Stimulated activated effector memory CD8-positive, alpha-beta T cell treated with anti-CD3 and anti-CD28 coated beads, Interleukin-12 subunit alpha, Interleukin-12 subunit beta, amount 100 ng/mL, for 72 hours (primary cell): Measurements from ENCODE around the gene MAPKBP1.

Experiments
- ATAC-seq: fragments of 150-1000 bp; cut with Tn5 transposase; 2 replicates; pipeline ENCODE4 v1.10.0; 2021
- DNase-seq, 2 donors: peaks; one replicate each; pipeline ENCODE4 v3.0.0; 2021 to 2022; ENCODE audit warnings: low spot score in 2 of 2
- H3K27ac Mint-ChIP-seq: one replicate; pipeline ENCODE4 v1.8.0; 2022; ENCODE audit warnings: mild to moderate bottlenecking, mixed read lengths
- H3K36me3 Mint-ChIP-seq: one replicate; pipeline ENCODE4 v1.8.0; 2022; ENCODE audit warnings: mild to moderate bottlenecking, mixed read lengths
- H3K4me1 Mint-ChIP-seq: one replicate; pipeline ENCODE4 v1.8.0; 2022; ENCODE audit warnings: mixed read lengths
- H3K4me3 Mint-ChIP-seq: one replicate; pipeline ENCODE4 v1.8.0; 2022; ENCODE audit warnings: mild to moderate bottlenecking, mixed read lengths
- H3K9me3 Mint-ChIP-seq: one replicate; pipeline ENCODE4 v1.8.0; 2022; ENCODE audit warnings: mixed read lengths

Gene MAPKBP1

GRCh38 chr15:41839781-41840491 lies 65.7 kb downstream of the MAPKBP1 start:
- ATAC-seq = no peak
- H3K9me3 Mint-ChIP-seq = no peaks in the 10 kb centered on the region
- H3K4me3 Mint-ChIP-seq = no peak overlapping the region
- no peak for DNase-seq
- peaks cover under 1% of the 10 kb centered on the region for H3K4me1 Mint-ChIP-seq
- H3K36me3 Mint-ChIP-seq = peaks cover 6% of the 10 kb centered on the region
- no peak overlapping the region for H3K27ac Mint-ChIP-seq

GRCh38 chr15:41840673-41841072 lies 66.4 kb downstream of the MAPKBP1 start:
- no peak for DNase-seq
- ATAC-seq = no peak
- H3K36me3 Mint-ChIP-seq = peaks cover 6% of the 10 kb centered on the region
- no peak overlapping the region for H3K27ac Mint-ChIP-seq
- no peaks in the 10 kb centered on the region for H3K4me1 Mint-ChIP-seq
- no peaks in the 10 kb centered on the region for H3K9me3 Mint-ChIP-seq
- H3K4me3 Mint-ChIP-seq = no peak overlapping the region

- DNase-seq = no peak
- H3K27ac Mint-ChIP-seq = no peak overlapping the region
- H3K36me3 Mint-ChIP-seq = peaks cover 6% of the 10 kb centered on the region
- H3K4me3 Mint-ChIP-seq = no peak overlapping the region
- H3K9me3 Mint-ChIP-seq = no peaks in the 10 kb centered on the region
- no peak for ATAC-seq
- no peaks in the 10 kb centered on the region for H3K4me1 Mint-ChIP-seq
Measured at GRCh38 chr15:41841131-41841530, 66.8 kb downstream of the MAPKBP1 start.

- H3K27ac Mint-ChIP-seq = no peak overlapping the region
- H3K4me3 Mint-ChIP-seq = no peak overlapping the region
- no peaks in the 10 kb centered on the region for H3K4me1 Mint-ChIP-seq
- no peak for ATAC-seq
- DNase-seq = no peak
- peaks cover 6% of the 10 kb centered on the region for H3K36me3 Mint-ChIP-seq
- H3K9me3 Mint-ChIP-seq = no peaks in the 10 kb centered on the region
Measured at GRCh38 chr15:41842229-41842628, 67.9 kb downstream of the MAPKBP1 start.

- peak overlapping the region; percentile 79 for H3K27ac Mint-ChIP-seq
- peaks cover 10% of the 10 kb centered on the region for H3K36me3 Mint-ChIP-seq
- no peak overlapping the region for H3K4me3 Mint-ChIP-seq
Measured at GRCh38 chr15:41843571-41843970, 69.3 kb downstream of the MAPKBP1 start.

GRCh38 chr15:41844814-41845213 lies 70.5 kb downstream of the MAPKBP1 start:
- ATAC-seq (no peak), DNase-seq (no peak)
- H3K4me3 Mint-ChIP-seq = no peak overlapping the region
- H3K36me3 Mint-ChIP-seq = peaks cover 10% of the 10 kb centered on the region
- peak overlapping the region; percentile 79 for H3K27ac Mint-ChIP-seq
- H3K4me1 Mint-ChIP-seq = peaks cover 14% of the 10 kb centered on the region
- no peaks in the 10 kb centered on the region for H3K9me3 Mint-ChIP-seq

More at GRCh38 chr15:41843571-41843970, 69.3 kb downstream of the MAPKBP1 start:
- ATAC-seq (no peak), DNase-seq (no peak)
- Mint-ChIP-seq H3K4me1 (peaks cover 6% of the 10 kb centered on the region), H3K9me3 (no peaks in the 10 kb centered on the region)

GRCh38 chr15:41847206-41847605 lies 72.9 kb downstream of the MAPKBP1 start:
- Mint-ChIP-seq H3K4me1 (peaks cover 19% of the 10 kb centered on the region), H3K9me3 (no peaks in the 10 kb centered on the region), H3K27ac (no peak overlapping the region), H3K36me3 (peaks cover 10% of the 10 kb centered on the region), H3K4me3 (no peak overlapping the region)
- DNase-seq = no peak
- ATAC-seq = no peak

GRCh38 chr15:41847981-41848380 lies 73.7 kb downstream of the MAPKBP1 start:
- no peaks in the 10 kb centered on the region for H3K9me3 Mint-ChIP-seq
- H3K4me1 Mint-ChIP-seq = peaks cover 19% of the 10 kb centered on the region
- no peak overlapping the region for H3K4me3 Mint-ChIP-seq
- H3K27ac Mint-ChIP-seq = peak overlapping the region; percentile 85
- peaks cover 10% of the 10 kb centered on the region for H3K36me3 Mint-ChIP-seq
- ATAC-seq (no peak), DNase-seq (no peak)

GRCh38 chr15:41848631-41849030 lies 74.3 kb downstream of the MAPKBP1 start:
- DNase-seq (peak; percentile 12 to 56), ATAC-seq (peak; percentile 79)
- peaks cover 19% of the 10 kb centered on the region for H3K4me1 Mint-ChIP-seq
- H3K9me3 Mint-ChIP-seq = no peaks in the 10 kb centered on the region
- no peak overlapping the region for H3K4me3 Mint-ChIP-seq
- H3K36me3 Mint-ChIP-seq = peaks cover 5% of the 10 kb centered on the region
- peak overlapping the region; percentile 85 for H3K27ac Mint-ChIP-seq

- no peak for ATAC-seq
- no peak for DNase-seq
- no peak overlapping the region for H3K4me3 Mint-ChIP-seq
- H3K27ac Mint-ChIP-seq = peak overlapping the region; percentile 85
- H3K4me1 Mint-ChIP-seq = peaks cover 19% of the 10 kb centered on the region
- no peaks in the 10 kb centered on the region for H3K9me3 Mint-ChIP-seq
- H3K36me3 Mint-ChIP-seq = peaks cover 4% of the 10 kb centered on the region
Measured at GRCh38 chr15:41849204-41849603, 74.9 kb downstream of the MAPKBP1 start.

- no peak for ATAC-seq
- Mint-ChIP-seq H3K4me3 (no peak overlapping the region), H3K9me3 (no peaks in the 10 kb centered on the region), H3K27ac (no peak overlapping the region), H3K36me3 (peaks cover 4% of the 10 kb centered on the region), H3K4me1 (peaks cover 19% of the 10 kb centered on the region)
- DNase-seq = no peak
Measured at GRCh38 chr15:41849861-41850260, 75.6 kb downstream of the MAPKBP1 start.

GRCh38 chr15:41850482-41851166 lies 76.3 kb downstream of the MAPKBP1 start:
- no peak for DNase-seq
- Mint-ChIP-seq H3K27ac (peak overlapping the region; percentile 29), H3K4me1 (peaks cover 19% of the 10 kb centered on the region)

GRCh38 chr15:41851167-41851523 lies 76.9 kb downstream of the MAPKBP1 start:
- DNase-seq (no peak), ATAC-seq (no peak)
- Mint-ChIP-seq H3K4me1 (peaks cover 19% of the 10 kb centered on the region), H3K4me3 (no peak overlapping the region), H3K27ac (peak overlapping the region; percentile 29), H3K36me3 (peaks cover 4% of the 10 kb centered on the region), H3K9me3 (no peaks in the 10 kb centered on the region)

More at GRCh38 chr15:41850482-41851166, 76.3 kb downstream of the MAPKBP1 start:
- ATAC-seq = no peak
- Mint-ChIP-seq H3K4me3 (no peak overlapping the region), H3K9me3 (no peaks in the 10 kb centered on the region), H3K36me3 (peaks cover 4% of the 10 kb centered on the region)

- ATAC-seq (no peak), DNase-seq (no peak)
- Mint-ChIP-seq H3K36me3 (peaks cover 4% of the 10 kb centered on the region), H3K27ac (no peak overlapping the region), H3K4me3 (no peak overlapping the region), H3K9me3 (no peaks in the 10 kb centered on the region), H3K4me1 (peaks cover 19% of the 10 kb centered on the region)
Measured at GRCh38 chr15:41851755-41852370, 77.6 kb downstream of the MAPKBP1 start.

- no peak for DNase-seq
- Mint-ChIP-seq H3K27ac (no peak overlapping the region), H3K9me3 (no peaks in the 10 kb centered on the region), H3K4me3 (no peak overlapping the region), H3K4me1 (peaks cover 19% of the 10 kb centered on the region), H3K36me3 (no peaks in the 10 kb centered on the region)
- no peak for ATAC-seq
Measured at GRCh38 chr15:41852736-41853590, 78.7 kb downstream of the MAPKBP1 start.
